Vagina (tissue), 2 donors: ENCODE results near the gene AGBL1.
"Not testable (repeated sequence)": the region's sequence is repeated elsewhere in the genome, so short reads cannot be mapped to it uniquely, and the experiment has no call there.

Source experiments
- POLR2A ChIP-seq, 2 donors: fragments of 450-650 bp; IDR thresholded peaks; one replicate each; pipeline ENCODE4 v1.6.1; 2017; ENCODE audit warnings: antibody characterized with exemption in 2 of 2, mild to moderate bottlenecking in 2 of 2, moderate library complexity in 2 of 2
- POLR2AphosphoS5 ChIP-seq, 2 donors: sonication (generic); formaldehyde crosslinking; IDR thresholded peaks; one replicate each; pipeline ENCODE4 v1.9.0; 2017; ENCODE audit warnings: antibody characterized with exemption in 2 of 2, mild to moderate bottlenecking in 2 of 2, low read depth in 1 of 2; ENCODE audit not compliant: insufficient read depth in 1 of 2
- TF ChIP-seq, protein P1 (sequence below), 3 experiments: fragments of 450-650 bp in 2 of 3; fragments of 200-600 bp in 1 of 3; sonication (generic) in 1 of 3; IDR thresholded peaks; one replicate each; pipeline ENCODE4 v1.5.1; 2017 to 2019; ENCODE audit warnings: antibody characterized with exemption in 3 of 3, mild to moderate bottlenecking in 2 of 3, moderate library complexity in 2 of 3

DNA sequence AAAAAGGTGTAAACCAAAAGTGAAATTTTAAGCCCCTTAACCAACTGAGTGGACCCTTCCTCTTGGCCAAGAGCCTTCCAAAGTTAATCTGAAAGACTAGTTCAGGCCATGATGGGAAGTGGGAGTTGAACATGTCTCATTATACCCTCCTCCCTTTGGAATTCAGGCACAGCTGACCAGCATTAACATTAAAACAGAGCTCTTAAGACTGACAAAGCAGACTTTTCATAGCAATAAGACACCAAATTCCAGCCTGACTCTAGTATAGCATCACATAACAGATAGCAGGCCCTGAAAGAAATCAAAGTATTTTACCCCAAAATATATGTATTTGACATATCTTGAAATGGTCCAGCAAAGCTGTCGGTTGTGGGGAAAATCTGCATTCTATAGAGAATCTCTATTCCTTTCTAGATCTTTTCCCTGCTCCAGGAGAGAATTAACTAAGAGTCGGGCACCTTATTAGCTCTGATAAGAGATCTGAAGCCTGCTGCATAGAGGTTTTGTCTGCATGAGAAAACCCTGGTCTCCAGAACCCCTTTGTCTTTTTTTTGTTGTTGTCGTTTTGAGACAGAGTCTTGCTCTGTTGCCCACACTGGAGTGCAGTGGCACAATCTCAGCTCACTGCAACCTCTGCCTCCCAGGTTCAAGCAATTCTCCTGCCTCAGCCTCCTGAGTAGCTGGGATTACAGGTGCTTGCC is 43.2 kb downstream of the AGBL1 start:
- TF ChIP-seq POLR2A (IDR thresholded peaks at IDR 0.05); POLR2AphosphoS5 (IDR thresholded peaks at IDR 0.05; ENCODE audit: insufficient read depth in 1 of 2, low read depth in 1 of 2): not testable (repeated sequence)
- TF ChIP-seq, protein P1, sequence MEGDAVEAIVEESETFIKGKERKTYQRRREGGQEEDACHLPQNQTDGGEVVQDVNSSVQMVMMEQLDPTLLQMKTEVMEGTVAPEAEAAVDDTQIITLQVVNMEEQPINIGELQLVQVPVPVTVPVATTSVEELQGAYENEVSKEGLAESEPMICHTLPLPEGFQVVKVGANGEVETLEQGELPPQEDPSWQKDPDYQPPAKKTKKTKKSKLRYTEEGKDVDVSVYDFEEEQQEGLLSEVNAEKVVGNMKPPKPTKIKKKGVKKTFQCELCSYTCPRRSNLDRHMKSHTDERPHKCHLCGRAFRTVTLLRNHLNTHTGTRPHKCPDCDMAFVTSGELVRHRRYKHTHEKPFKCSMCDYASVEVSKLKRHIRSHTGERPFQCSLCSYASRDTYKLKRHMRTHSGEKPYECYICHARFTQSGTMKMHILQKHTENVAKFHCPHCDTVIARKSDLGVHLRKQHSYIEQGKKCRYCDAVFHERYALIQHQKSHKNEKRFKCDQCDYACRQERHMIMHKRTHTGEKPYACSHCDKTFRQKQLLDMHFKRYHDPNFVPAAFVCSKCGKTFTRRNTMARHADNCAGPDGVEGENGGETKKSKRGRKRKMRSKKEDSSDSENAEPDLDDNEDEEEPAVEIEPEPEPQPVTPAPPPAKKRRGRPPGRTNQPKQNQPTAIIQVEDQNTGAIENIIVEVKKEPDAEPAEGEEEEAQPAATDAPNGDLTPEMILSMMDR (IDR thresholded peaks at IDR 0.05) = not testable (repeated sequence)
